NB4 (cell line): ENCODE results near the gene CR1L.
"Not testable (repeated sequence)": the region's sequence is repeated elsewhere in the genome, so short reads cannot be mapped to it uniquely, and the experiment has no call there.

ENCODE experiments used
- DNase-seq: peaks from one replicate; pipeline ENCODE4 v3.0.0; 2010; ENCODE audit warnings: low read depth
- H3K4me3 ChIP-seq: one replicate; pipeline ENCODE4 v1.5.1; 2011; ENCODE audit warnings: mild to moderate bottlenecking, low read depth, low read length, moderate library complexity
- CTCF ChIP-seq: IDR thresholded peaks from one replicate; pipeline ENCODE4 v1.5.1; 2012; ENCODE audit warnings: low read depth, low read length
- MYC ChIP-seq: IDR thresholded peaks from 2 replicates; pipeline ENCODE4 v1.6.1; 2011; ENCODE audit warnings: low read depth, low read length
- POLR2A ChIP-seq: IDR thresholded peaks from 2 replicates; pipeline ENCODE4 v1.6.1; 2011; ENCODE audit warnings: mild to moderate bottlenecking; ENCODE audit not compliant: insufficient read length; ENCODE audit errors: extremely low read depth
- TF ChIP-seq, protein P1 (sequence below): IDR thresholded peaks from 2 replicates; pipeline ENCODE4 v1.6.1; 2011; ENCODE audit warnings: low read depth, low read length

Gene CR1L

DNA sequence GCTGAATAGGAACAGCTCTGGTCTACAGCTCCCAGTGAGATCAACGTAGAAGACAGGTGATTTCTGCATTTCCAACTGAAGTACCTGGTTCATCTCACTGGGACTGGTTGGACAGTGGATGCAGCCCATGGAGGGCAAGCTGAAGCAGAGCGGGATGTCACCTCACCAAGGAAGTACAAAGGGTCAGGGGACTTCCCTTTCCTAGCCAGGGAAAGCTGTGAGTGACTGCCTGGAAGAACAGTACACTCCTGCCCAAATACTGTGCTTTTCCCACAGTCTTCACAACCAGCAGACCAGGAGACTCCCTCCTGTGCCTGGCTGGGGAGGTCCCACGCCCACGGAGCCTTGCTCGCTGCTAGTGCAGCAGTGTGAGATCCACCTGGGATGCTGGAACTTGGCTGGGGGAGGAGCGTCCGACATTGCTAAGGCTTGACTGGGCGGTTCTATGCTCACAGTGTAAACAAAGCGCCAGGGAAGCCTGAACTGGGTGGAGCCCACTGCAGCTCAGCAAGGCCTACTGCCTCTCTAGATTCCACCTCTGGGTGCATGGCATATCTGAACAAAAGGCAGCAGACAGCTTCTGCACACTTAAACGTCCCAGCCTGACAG lies 14.7 kb downstream of the CR1L start:
- H3K4me3 ChIP-seq: no peak overlapping the region
- no peak for DNase-seq
- no peak for TF ChIP-seq MYC
- no peak for TF ChIP-seq CTCF
- no peak for TF ChIP-seq POLR2A
- TF ChIP-seq, protein P1, sequence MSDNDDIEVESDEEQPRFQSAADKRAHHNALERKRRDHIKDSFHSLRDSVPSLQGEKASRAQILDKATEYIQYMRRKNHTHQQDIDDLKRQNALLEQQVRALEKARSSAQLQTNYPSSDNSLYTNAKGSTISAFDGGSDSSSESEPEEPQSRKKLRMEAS: no peak

DNA sequence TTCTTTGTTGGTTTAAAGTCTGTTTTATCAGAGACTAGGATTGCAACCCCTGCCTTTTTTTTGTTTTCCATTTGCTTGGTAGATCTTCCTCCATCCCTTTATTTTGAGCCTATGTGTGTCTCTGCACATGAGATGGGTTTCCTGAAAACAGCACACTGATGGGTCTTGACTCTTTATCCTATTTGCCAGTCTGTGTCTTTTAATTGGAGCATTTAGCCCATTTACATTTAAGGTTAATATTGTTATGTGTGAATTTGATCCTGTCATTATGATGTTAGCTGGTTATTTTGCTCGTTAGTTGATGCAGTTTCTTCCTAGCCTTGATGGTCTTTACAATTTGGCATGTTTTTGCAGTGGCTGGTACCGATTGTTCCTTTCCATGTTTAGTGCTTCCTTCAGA lies 16.5 kb downstream of the CR1L start:
- not testable (repeated sequence) for DNase-seq, H3K4me3 ChIP-seq

DNA sequence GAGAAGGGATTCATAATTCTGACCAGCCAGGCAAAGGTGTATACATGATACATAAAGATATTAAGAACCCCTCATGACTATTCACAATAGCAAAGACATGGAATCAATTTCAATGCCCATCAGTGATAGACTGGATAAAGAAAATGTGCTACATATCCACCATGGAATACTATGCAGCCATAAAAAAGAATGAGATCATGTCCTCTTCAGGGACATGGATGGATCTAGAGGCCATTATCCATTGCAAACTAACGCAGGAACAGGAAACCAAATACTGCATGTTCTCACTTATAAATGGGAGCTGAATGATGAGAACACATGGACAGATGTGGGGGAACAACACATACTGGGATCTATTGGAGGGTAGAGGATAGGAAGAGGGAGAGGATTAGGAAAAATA lies 21.4 kb downstream of the CR1L start:
- no peak for DNase-seq
- TF ChIP-seq, protein P1: no peak
- TF ChIP-seq CTCF (no peak), POLR2A (no peak), MYC (no peak)
- no peak overlapping the region for H3K4me3 ChIP-seq

GRCh38 chr1:207669528-207670009 lies 24.6 kb downstream of the CR1L start:
- no peak for DNase-seq
- H3K4me3 ChIP-seq: no peak overlapping the region
- TF ChIP-seq, protein P1: no peak
- no peak for TF ChIP-seq CTCF

DNA sequence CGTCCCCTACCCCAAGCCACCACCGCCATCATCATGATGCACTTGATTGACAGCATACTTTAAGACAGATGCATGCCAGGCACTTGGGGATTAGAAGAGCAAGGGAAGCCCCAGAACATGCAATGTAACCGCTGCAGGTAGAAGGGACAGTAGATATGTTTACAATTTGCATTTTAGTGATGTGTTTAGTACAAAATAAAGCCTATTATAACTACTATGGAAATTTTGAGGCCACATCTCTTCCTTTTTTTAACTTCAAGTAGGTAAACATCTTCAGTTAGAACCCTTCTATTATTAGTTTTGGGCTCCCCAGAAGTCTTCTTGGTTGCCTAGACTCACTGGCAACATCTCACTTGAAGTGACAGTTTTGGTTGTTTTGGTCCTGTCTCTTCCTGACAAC lies 25.3 kb downstream of the CR1L start:
- TF ChIP-seq, protein P1: no peak
- TF ChIP-seq CTCF: no peak
- no peak for TF ChIP-seq POLR2A
- no peak for TF ChIP-seq MYC
- H3K4me3 ChIP-seq: no peak overlapping the region
- no peak for DNase-seq

- DNase-seq: no peak
Measured at GRCh38 chr1:207670997-207671396, 26.1 kb downstream of the CR1L start.

GRCh38 chr1:207672522-207673130 lies 27.7 kb downstream of the CR1L start:
- TF ChIP-seq CTCF: peak; percentile 43
- no peak for TF ChIP-seq MYC
- DNase-seq: peak; percentile 73
- H3K4me3 ChIP-seq: no peak overlapping the region

More at GRCh38 chr1:207670997-207671396, 26.1 kb downstream of the CR1L start:
- TF ChIP-seq, protein P1: peak; percentile 36; the same call in 1 of the 2 replicates
- no peak for TF ChIP-seq POLR2A
- H3K4me3 ChIP-seq: no peak overlapping the region
